Measurements from ENCODE around the gene COX10. TPM values are rescaled to one million over a fixed set of nuclear protein-coding genes. Genes with fewer than 3 reads are reported as not detected.
"Not testable (repeated sequence)": the region's sequence is repeated elsewhere in the genome, so short reads cannot be mapped to it uniquely, and the experiment has no call there.

COX10 gene
- total RNA-seq, 1 donor from 2014 or later, result 10.5 TPM

- DNase-seq (ENCODE audit: low read depth, low spot score), result not testable (repeated sequence)
Observed at GRCh38 chr17:14176989-14177388, 107.7 kb downstream of the COX10 start.

- DNase-seq (ENCODE audit: low read depth, low spot score), result not testable (repeated sequence)
Observed at GRCh38 chr17:14177801-14178200, 108.5 kb downstream of the COX10 start.

GRCh38 chr17:14179951-14180350 lies 110.6 kb downstream of the COX10 start:
- DNase-seq (ENCODE audit: low read depth, low spot score), result not testable (repeated sequence)

DNA sequence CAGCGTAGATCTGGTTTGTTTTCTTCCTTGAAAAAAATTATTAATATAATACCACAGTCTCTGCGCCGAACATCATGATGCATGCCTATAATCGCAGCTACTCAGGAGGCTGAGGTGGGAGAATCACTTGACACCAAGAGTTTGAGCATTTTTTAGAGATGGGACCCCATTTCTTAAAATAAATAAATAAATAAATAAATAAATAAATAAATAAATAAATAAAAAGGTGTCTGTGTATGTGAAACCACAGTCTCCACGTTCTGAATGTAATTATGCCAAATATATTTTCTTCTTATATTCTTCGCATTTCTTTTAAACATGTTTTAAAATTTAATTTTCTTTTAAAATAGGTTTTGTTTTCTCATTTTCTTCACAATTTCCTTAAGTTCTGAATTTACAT lies 112.8 kb downstream of the COX10 start:
- DNase-seq (ENCODE audit: low read depth, low spot score), result not testable (repeated sequence)

DNA sequence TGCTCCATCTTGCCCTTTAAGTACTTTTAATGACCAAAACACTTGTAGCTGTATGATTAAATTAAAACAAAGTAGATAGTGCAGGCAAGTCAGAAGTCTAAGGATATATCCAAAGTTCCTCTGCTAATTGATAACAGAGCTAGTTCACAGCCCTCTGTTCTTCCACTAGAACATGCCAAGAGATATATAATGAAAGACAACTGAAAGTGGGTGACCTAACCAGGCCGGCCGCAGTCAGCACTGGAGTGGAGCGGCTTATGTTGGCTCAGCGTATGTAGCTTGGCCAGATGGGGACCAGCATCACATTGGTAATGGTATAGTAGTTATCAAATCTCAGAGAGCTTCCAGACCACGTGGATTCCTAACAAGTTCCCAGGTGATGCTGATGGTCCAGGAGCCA lies 115.2 kb downstream of the COX10 start:
- not testable (repeated sequence) for DNase-seq (ENCODE audit: low read depth, low spot score)

- not testable (repeated sequence) for DNase-seq (ENCODE audit: low read depth, low spot score)
Observed at GRCh38 chr17:14186443-14186842, 117.1 kb downstream of the COX10 start.

GRCh38 chr17:14190774-14191173 lies 121.5 kb downstream of the COX10 start:
- not testable (repeated sequence) for DNase-seq (ENCODE audit: low read depth, low spot score)

DNA sequence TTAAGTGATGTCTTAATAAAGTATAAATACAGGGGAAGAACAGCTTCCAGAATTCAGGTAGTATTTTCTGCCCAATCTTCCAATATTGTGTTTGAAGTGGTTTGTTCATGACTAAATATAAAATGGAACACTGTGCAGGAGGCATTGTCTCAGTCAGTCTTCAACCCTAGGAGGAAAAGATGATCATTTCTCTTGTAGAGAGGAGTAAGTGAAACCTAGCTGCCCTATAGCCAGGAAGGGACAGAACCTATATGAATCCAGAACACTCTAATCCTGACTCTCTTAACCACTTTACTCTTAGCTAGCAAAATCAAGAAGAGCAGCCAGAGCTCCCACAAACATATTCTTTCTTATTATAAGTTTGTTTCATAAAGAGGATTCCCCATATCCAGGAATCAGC lies 122.2 kb downstream of the COX10 start:
- not testable (repeated sequence) for DNase-seq (ENCODE audit: low read depth, low spot score)

DNA sequence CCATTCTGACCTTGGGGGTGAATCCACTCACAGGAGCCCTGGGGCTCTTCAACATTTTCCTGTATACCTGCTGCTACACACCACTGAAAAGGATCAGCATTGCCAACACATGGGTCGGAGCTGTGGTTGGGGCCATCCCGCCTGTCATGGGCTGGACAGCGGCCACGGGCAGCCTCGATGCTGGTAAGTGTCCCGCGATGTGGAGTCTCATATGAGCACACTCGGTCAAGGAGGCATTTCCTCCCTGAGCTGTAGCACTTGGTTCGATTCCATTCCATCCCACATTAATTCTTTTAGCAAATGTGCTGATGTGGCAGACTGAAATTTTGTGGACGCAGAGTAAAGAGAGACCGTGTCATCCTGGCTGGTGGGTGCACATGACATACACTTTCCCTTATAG lies 122.7 kb downstream of the COX10 start:
- DNase-seq (ENCODE audit: low read depth, low spot score), result not testable (repeated sequence)

GRCh38 chr17:14192636-14193344 lies 123.5 kb downstream of the COX10 start:
- not testable (repeated sequence) for DNase-seq (ENCODE audit: low read depth, low spot score)

DNA sequence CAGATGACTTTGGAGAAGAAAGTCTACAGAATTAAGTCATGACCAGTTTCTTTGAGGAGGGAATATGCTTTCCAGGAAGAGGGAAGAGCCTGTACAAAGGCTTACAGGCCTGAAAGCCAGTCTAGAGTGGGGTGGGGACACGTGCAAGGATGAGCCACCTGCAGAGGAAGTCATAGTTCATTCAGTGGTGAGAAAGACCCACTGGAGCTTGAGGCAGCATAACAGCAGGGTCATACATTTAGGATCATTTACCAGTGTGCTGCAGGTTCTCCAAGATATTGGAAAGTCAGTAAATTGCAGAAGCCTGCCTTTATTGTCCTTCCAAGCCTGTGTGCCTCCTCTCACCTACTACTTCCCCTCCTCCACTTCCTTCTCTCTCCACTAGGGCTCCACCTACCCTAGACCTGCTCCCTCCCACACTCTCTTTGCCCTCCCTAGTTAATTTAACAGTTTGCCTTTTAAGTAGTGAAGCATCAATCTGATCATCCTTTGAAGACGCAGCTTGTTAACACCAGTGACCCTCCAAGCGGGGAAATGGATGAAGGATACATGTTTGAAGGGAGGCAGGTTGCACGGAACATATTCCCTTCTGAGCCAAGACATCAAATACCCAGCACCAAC lies 127.2 kb downstream of the COX10 start:
- DNase-seq (ENCODE audit: low read depth, low spot score), result no peak

GRCh38 chr17:14197057-14197456 lies 127.8 kb downstream of the COX10 start:
- DNase-seq (ENCODE audit: low read depth, low spot score), result no peak

DNA sequence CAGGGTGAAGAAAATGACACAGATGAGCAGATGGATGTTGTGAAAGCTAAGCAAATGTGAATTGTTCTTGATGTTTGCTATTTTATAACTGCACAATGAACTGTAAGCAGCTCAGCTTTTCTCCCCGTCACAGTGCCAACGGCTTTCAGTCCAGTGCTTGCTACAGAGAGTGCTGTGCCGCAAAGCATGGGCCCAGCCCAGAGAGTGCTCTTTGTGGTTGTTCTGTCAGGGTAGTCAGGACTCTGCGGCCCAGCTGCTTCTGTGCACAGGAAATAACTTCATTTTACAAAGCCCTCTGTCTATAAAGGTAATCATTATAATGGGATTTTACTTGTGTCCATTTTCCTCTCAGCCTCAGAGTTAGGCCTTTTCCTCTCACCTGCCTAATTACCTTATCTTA lies 128.3 kb downstream of the COX10 start:
- DNase-seq (ENCODE audit: low read depth, low spot score), result no peak

DNA sequence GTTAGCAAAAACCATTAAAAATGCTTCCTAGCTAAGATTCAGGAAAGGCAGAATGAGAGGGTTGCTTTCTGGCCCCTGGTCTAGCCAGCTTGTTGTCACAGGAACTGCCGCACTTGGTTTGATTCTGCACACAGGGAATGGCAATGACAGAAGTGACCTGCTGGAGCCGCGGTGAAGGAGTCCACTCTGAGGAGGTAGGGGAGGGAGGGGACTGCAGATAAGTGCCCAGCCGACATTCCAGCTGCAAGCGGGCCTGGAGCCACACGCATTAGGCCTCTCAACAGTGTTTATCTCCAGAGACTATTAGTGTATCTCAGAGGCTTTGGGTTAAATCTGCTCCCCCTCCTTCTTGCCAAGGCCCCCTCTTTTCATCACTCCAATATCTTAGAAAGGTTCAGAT lies 128.7 kb downstream of the COX10 start:
- no peak for DNase-seq (ENCODE audit: low read depth, low spot score)

- DNase-seq (ENCODE audit: low read depth, low spot score), result no peak
Observed at GRCh38 chr17:14198575-14198974, 129.3 kb downstream of the COX10 start.

GRCh38 chr17:14199601-14200000 lies 130.3 kb downstream of the COX10 start:
- no peak for DNase-seq (ENCODE audit: low read depth, low spot score)

DNA sequence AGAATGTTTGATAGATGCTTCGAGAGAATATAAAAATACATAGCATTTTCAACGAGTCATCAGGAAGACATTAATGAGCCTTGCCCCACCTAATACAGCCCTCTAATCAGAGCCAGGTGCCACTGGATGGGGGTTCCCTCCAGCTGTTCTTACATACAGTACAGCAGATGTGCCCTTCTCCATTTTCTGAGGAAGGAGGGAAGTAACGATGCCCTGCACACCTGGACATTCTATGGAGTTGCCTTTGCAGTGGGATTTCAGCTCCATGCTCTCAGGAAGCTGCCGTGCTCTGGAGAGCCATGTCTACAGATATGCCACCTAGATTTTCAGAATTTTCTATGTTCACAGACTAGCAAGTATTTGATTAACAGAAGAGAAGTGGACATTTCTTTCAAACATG lies 131.1 kb downstream of the COX10 start:
- DNase-seq (ENCODE audit: low read depth, low spot score), result no peak

GRCh38 chr17:14201021-14201987 lies 132.0 kb downstream of the COX10 start:
- no peak for DNase-seq (ENCODE audit: low read depth, low spot score)

- no peak for DNase-seq (ENCODE audit: low read depth, low spot score)
Observed at GRCh38 chr17:14201988-14202380, 132.7 kb downstream of the COX10 start.

- no peak for DNase-seq (ENCODE audit: low read depth, low spot score)
Observed at GRCh38 chr17:14202388-14203166, 133.3 kb downstream of the COX10 start.

- DNase-seq (ENCODE audit: low read depth, low spot score), result no peak
Observed at GRCh38 chr17:14203388-14203787, 134.1 kb downstream of the COX10 start.
